ENCODE measurements around the gene SLC9A9.

Gene SLC9A9

DNA sequence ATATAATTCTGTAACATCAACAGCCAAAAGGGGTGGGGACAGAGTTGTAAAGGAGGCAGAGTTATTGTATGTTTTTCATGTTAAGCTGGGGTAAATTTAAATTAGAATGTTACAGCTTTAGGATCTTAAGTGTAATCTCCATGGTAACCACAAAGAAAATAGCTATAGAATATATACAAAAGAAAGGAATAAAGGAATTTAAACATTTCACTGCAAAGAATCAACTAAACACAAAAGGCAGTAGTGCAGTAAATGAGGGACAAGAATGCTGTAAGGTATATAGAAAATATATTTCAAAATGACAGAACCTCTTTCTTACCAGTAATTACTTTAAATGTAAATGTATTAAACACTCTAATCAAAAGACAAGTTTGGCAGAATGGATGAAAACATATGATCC lies 361.7 kb downstream of the SLC9A9 start:
- DNase-seq: no peak

DNA sequence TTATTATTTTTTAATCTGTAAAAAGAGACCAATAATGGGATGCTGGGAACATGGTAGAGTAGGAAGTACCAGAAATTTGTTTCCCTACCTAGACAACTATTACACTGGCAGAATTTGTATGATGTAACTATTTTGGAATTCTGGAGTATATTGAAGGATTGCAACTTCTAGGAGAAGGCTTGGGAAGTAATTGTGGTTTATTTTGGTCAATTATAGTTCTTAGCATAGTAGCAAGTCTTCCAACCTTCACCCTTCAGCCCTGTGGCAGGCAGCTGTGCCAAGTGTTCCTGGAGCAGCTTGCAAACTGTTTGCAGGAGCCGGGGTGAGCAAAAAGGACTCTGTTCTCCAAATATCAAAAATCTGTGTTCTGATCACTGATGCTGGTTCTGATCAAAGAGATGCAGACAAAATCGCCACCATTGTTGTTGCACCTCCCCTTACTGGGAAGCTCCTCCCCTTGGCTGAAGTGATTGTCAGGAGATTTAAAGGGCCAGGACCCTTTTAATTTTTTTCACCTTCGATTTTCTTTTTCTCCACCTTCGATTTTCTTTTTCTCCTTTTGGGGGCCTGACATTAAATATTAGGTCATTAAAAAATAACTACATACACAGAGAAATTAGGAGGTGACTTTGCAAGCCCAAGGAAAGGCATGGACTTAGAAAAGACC lies 363.3 kb downstream of the SLC9A9 start:
- no peak for DNase-seq

DNA sequence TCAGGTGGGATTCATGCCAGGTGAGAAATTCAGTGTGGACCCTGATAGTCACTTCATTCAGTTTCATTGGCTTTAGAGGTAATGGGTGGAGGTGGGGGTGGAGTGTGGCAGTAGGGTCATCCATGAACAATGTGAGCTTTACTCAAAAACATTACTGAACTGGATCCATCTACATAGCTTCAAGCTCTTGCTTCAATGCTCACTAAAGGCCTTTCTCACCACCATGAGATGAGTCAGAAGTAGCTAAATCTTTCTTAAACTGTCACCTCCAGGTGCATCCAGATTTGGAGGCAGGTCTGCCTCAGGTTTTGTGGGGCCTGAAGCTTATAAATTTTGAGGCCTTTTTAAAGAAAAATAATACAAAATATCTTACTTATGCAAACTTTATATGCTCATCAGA lies 365.1 kb downstream of the SLC9A9 start:
- DNase-seq: no peak

DNA sequence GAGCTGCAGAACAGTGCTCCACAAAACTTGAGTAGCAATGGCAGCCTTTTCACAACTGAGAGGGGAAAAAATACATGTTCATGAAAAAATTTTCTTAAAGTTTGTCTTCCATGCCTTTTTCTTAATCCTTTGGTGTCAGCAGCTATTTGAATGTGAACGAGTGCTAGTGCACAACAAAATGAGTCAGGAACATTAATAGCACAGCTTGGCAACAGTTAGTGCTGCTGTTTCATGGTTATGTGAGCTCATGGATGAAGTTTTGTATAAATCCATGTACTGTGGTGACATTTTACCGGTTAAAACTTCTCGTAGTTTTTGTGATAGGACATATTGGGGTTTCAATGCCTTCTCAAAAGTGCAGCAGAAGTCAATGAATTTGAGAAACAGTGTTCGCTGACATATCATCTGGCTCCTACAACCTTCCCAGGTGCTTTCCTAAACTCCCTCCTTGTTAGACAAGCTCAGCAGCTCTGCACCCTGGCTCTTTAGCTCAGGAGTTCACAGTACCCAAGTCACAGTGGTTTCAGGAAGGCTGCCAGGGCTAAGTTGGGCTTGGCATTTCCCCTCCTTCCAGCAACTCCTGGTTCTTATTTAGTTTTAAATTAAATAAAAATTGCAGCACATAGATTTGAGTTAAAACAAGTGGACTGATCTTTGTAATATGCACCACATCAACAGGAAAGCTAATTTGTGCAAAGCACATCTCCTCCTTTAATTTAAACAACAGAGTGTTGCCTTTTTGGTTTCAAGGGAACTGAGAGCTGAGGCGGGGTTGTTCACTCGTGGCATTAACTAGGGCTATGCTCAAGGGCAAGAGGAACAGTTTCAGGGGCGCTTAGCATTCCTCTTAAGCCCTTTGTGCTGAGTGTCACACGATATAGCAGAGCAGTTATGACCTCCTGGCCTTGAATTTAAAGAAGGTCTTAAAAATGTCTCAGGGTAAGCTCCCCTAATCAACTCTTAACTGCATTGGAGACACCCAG lies 365.9 kb downstream of the SLC9A9 start:
- no peak for DNase-seq

DNA sequence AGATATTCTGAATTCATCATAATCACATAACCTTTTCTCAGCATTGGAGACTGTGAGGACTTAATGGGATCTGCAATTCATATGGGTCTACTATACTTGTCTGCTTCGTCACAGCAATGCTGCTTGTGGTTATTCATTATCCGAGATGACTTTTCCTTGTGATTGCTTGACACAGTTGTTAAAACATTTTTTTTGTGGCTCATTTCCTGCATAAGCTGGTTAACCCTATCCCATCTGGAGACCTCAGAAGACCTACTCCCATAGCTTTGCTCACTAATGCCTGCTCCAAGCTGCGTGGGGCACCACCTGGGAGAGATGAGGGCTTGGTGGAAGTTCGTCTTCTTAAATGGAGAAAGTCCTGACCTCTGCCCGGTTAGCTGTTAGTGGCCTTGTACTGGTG lies 367.9 kb downstream of the SLC9A9 start:
- no peak for DNase-seq

DNA sequence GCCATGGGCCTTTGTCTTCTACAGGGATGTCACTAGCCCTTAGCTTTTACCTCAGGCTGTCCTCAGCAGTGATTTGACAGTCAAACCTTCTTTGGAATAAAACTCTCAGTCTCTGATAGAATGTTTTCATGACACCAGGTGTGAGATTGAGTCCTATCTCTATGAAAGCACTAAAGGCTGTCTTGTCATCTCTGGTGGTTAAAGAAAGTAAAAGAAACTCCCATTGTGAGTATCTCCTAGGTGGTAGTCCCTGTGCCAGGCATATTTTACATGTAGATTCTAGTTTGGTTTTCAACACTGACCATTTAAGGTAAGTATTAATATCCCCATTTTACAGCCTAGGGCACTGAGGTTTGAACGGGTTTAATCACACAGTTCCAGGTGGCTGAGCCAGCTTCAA lies 368.5 kb downstream of the SLC9A9 start:
- no peak for DNase-seq

DNA sequence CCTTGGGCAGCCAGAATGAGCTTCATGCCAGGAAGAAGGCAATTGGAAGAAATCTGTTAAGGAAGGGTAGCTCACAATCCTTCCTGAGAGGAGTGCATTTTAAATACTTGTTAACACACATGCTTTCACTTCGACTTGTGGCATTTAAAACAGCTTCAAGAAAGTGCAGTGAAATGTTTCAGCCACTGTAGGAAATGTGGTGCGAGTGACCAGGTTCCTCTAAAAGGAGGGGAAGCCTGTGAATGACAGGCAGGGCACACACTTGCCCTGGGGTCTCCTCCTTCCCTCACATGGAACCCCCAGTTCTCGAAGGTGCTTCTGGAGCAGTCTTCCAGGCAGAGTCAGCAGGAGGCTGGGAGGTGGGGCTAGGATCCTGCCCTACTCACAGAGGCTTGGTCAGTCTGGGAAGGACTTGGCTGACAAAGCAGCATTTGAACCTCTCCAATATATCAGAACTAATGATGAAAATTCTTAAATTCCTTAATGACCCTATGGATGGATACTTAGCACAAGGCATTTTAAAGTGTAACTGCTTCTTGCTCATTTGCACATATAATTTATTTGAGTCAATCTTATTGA lies 370.1 kb downstream of the SLC9A9 start:
- peak in 1 of 2 donors; percentile 7 for DNase-seq

DNA sequence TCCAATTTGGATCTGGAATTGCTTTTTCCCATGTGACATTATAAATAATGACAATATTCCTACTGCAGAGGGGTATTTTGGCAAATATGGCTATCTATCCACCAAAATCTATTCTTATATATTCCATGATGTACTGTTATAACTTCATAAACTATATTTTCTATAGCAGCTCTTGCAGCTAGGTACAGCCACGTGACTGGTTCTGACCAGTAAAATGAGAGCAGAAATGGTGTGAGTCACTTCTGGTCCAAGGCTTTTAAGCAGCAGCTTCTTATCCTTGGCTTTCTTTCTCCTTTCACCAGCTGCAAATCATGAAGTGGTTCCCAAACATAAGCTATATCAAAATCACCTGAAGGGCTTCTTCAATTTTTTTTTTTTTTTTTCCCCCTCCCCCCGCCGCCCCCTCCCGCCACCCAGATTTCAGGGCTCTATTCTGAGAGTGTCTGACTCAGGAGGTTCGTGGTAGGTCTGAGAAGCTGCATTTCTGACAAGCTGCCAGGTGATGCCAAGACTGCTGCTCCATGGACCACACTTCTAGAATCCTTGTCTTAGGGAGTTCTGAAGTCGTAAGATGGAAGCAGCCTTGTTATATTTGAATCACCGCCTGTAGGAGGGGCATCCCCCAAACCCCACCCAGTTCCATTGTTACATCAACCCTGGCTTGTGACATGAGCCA lies 371.2 kb downstream of the SLC9A9 start:
- no peak for DNase-seq

DNA sequence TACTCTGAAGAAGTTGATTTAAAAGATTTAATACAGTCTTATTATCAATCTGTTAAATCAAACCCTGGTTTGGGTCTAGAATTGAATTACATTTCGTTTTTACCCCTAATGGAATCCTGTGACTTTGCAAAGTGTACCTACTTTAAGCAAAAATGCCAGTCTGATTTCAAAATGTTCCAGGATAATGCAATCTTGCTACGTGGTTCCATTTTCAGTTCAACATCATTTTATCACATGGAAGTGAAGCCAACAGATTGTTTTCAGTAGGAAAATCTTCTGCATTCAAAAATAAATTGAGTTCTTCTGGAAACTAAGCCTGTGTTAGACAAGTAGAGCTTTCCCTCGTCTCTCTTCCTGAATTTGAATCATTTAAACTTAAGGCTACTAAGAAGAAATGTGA lies 372.3 kb downstream of the SLC9A9 start:
- DNase-seq: peak; percentile 24 to 35

DNA sequence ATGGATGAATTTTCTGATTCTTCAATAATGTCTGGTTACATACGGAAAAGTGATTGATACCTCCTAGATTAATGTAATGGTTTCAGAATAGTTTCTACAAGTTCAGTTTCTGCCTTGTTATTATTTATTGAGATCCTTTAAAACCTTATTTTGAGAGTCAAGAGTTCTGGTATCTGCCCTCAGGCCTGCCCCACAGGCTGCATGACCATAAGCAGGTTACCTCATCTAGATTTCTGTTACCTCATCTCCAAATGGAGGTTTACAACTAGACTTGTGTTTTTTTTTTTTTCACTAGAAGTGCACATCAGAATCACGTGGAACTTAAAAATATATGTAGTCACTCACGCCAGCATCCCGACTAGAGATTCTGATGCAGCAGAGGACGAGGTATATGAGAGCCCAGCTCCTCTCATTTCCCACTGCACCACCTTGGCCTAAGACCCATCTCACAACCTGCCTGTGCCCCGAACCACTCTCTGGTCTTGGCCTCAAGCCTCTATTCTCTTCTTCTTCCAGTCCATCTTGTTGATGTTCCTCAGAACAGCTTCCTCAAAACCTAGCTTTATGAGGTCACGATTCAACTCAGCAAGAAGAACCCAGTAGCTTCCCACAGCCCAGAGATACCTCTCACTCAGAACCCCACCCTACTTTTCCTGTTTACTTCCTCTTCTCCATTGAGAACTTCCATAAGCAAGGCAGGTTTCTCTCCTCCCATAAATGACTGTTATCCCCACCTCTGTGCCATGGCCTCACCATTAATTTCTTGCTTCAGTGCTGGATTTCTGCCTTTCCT lies 375.3 kb downstream of the SLC9A9 start:
- DNase-seq: peak; percentile 36 to 46

DNA sequence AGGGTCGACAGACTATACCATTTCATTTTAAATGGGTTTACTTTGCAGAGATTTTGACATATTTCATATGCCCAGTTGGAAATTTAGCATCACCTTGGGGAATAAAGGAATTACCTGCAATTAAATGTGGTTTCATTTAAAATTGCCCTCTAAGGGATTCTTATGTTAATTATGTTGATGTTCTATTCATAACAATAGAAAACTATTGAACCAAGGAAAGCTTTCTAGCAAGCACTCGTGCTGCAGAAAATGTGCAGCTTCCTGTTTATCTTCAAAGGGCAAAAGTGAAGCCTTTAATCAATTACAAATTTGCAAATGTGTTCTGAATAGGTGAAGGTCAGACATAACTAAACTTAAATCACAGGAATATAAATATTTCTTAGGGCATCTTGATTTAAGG lies 376.6 kb downstream of the SLC9A9 start:
- no peak for DNase-seq

DNA sequence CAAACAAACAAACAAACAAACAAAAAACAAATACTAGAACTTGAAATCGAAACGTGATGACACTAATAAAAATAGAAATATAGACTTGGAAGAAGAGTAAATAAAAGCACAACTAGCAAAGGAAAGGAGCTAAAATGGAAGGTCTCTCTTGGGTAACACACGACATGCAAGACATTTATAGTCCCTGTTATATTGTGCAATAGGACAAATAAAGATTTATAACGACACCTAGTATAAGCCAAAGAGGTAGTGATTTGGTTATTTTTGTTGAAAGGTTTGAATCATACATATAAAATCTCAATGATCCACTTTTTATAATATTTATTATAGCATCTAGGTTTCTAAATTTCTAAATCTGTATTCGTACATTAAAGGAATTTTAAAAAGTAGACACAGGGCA lies 379.1 kb downstream of the SLC9A9 start:
- no peak for DNase-seq

DNA sequence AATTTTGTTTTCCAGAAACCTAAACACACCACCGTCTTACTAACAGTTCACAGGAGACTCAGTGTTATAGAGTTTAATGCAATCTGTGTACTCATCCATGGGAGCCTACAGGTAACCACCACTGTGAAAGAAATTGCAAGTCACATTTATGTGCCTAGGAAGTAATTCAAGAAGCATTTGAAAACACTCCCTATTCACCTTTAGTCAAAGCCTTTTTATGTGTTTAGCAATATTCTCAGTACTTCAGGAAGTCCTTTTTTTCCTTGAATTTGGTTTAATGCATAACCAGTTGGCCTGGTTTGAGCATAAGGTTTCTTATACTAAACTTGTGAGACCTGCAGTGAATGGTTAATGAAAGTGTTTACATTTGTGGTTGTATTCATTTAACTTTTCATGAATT lies 382.6 kb downstream of the SLC9A9 start:
- DNase-seq: no peak

DNA sequence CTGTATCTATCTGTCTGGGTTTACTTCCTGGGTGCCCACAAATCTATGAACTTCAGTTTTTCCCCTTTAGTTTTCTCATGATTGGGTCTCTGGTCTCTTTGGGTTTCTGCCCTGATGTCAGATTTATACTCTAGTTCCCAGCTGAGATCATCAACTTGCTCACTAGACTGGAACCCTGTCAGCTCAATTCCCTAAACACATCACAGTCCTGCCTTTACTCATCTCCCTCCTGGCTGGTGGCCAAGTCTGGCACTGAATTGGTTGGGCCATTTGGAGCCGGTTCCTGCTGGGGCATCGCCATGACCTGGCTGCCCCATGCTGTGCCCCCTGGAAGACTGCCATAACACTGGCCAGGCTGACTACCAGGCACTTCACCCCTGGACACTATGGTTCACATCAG lies 383.4 kb downstream of the SLC9A9 start:
- DNase-seq: no peak

DNA sequence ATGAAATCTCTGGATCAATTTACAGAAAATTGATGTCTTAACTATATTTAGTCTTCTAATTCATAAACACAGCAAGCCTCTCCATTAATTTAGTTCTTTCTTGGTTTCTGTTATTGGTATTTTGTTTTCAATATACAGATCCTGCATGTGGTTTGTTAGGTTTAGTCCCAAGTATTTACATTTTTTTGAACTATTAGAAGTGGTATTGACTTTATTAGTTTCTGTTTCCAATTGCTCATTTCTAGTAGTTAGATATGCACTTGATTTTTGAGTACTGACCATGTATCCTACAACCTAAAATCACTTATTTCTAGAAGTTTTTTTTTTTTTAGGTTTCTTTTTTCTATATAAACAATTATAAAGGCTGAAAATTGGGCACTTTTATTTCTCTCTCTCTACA lies 392.8 kb downstream of the SLC9A9 start:
- DNase-seq: no peak

DNA sequence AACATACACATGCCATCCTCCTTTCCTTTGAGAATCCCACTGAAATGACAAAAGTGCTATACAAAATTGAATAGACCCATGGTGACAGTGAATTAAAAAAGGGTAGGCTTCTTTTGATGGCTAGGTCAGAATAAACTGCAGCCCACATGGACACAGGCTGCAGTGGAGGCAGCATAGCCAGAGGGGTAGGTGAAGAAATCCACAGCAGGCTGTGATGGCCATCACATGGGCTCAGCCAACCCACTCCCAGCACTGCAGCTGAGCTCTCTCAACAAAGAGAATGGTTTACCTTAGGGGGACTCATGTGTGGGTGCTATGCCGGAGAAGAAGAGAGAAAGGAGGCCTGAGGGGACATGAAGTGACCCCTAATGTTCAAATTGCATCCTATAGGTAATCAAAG lies 397.6 kb downstream of the SLC9A9 start:
- no peak for DNase-seq

DNA sequence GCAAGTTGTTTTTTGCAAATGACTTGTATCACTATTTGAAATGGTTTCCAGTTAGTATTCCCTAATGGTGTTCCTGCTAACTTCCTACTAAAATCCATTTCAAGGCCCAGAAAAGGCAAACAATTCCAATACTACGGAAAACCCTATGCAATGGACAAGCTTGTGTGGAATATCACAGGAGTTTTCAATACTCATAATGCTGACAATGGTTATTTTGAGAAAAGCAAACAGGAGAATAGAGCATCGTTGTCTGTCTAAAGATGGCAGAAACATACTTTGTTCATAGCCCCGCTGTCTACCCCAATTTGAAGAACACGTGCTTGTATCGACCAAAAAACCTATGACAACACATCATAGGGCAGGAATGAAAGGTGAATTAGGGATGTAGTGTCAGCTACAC lies 400.8 kb downstream of the SLC9A9 start:
- DNase-seq: no peak

DNA sequence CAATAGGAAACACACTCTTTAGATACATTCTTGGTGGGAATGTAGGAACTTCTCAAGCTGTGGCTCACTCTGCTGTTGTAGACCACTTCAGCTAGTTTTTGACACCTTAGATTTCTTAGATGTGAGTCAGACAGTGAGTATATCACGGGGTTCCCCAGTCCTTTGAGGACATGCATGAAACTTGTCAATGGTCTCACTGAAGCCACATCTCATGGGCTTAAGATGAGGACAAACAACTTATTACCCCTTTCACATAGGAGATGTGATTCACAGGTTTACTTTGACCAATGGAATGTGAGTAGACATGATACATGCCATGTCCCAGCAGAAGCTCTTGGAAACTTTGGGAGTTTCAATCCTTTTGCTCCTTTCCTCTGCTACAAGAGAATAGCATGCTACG lies 403.1 kb downstream of the SLC9A9 start:
- peak; percentile 55 to 71 for DNase-seq

DNA sequence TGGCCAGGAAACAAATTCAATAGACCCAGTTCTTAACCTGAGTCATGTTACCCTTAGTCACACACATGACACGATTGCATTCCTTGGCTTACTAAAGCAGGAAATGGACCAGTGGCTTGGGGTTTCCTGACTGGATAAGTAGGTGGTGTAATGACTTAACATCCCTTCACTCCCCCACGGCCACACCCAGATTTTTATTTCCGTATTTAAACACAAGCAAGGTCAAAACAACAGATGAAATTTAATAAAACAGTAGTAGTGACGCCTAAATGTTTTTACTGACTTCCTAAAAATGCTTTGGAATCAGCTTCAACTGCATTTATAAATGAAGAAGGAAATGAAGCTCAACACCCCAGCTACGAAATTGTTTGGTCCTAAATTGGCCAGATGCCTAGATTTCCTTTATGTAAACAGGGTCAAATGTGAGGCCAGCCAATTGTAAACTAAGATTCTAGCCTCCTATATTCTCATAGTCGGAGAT lies 404.4 kb downstream of the SLC9A9 start:
- peak; percentile 97 to 99 for DNase-seq

DNA sequence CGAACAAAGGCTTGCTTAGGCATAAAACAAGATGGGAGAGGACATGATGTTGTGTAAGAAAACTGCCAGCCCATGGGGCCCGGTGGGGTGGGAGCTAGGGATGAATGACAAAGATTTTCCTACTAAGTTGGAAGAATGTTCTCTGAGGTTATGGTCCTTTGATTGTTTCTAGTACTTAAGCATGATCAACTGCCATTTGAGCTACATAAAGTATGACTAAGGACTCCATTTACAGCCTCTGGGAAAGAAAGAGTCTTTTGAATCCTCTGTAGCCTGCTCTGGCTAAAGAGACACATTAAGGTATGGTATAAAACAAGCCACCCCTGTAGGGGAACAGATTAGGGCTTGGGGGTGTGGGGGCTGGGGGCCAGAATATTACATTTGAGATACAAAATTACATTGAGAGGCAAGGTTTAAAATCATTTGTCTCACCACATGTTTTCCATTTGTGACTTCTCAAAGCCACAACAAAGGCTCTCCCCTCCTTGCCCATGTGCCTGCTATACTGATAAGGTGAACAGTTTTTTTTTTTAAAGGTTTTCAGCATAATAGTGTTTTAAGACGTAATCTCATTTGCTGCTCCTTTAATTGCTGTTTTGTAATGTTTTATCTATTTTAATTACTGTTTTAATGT lies 405.3 kb downstream of the SLC9A9 start:
- no peak for DNase-seq

DNA sequence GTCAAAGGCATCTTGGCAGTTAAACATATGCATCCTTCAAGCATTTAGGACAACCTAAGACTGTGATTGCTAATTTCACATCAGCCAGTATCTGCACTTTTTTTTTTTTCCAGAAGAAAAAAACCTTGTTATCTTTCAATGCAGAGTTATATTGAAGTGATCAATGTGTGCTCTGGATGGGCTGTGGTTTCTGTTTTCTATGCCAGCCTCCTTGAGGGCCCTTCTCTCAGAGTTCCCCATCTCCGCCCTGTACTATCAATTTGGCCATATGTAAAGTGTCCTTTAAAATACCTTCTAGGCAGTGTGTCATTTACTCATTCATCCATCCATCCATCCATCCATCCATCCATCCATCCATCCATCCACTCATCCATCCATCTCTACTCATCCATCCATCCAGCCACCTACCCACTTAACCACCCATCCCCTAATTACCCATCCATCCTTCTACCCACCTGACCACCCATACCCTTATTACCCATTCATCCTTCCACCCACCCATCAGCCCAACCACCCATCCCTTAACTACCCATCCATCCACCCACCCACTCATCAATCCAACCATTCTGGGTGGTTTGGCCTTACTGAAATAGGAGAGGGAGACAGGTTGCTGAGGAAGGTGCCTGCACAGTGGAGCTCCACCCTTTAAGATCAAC lies 406.6 kb downstream of the SLC9A9 start:
- no peak for DNase-seq
